GM12891 (cell line): Measurements from ENCODE around the gene CTNNA3.

Experiments
- POLR2A ChIP-seq: IDR thresholded peaks from 2 replicates; pipeline ENCODE4 v1.6.1; 2011; ENCODE audit warnings: low read depth, low read length, control low read depth
- POLR2AphosphoS5 ChIP-seq: IDR thresholded peaks from 2 replicates; pipeline ENCODE4 v1.6.1; 2011; ENCODE audit warnings: low read depth, low read length, control low read depth
- TAF1 ChIP-seq: IDR thresholded peaks from 2 replicates; pipeline ENCODE4 v1.6.1; 2011; ENCODE audit warnings: low read depth, low read length, control low read depth

GRCh38 chr10:66337211-66337610 lies 1358.8 kb downstream of the CTNNA3 start:
- no peak for TF ChIP-seq TAF1
- no peak for TF ChIP-seq POLR2A
- TF ChIP-seq POLR2AphosphoS5, result no peak
